Keratinocyte (primary cell): ENCODE data around the gene PDX1.

Experiments used
- EZH2 ChIP-seq: IDR thresholded peaks from one replicate; pipeline ENCODE4 v1.6.1; 2012; ENCODE audit warnings: inconsistent platforms, mild to moderate bottlenecking, low read length, moderate library complexity
- TF ChIP-seq, protein P1 (sequence below), 3 experiments: IDR thresholded peaks in 1 of 3; conservative IDR thresholded peaks in 1 of 3; optimal IDR thresholded peaks in 1 of 3; 2 replicates in 2 of 3; 3 replicates in 1 of 3; pipeline versions ENCODE3 to v1.5.1; 2011; ENCODE audit warnings: low read length in 3 of 3, mild to moderate bottlenecking in 3 of 3, moderate library complexity in 2 of 3, control low read depth in 1 of 3, inconsistent platforms in 1 of 3; ENCODE audit not compliant: insufficient read depth in 2 of 3; ENCODE audit errors: extremely low read depth in 1 of 3

DNA sequence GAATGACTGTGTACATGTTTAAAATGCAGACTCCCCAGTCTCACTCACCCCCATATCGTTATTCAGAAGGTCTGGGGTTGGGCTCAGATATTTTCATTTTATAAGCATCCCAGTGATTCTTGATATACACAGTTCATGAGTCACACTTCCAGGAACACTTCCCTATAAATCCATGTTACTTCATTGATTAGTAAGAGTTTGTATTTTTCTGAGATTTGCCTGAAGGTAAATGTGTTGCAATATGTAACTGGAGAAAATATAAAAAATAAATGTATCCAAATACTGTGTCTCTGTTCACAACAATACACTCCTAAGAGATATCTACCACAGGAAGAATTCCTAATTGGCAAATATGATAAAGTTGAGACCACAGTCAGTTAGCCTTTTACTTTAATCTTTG is 6.6 kb upstream of the PDX1 start:
- TF ChIP-seq, protein P1, sequence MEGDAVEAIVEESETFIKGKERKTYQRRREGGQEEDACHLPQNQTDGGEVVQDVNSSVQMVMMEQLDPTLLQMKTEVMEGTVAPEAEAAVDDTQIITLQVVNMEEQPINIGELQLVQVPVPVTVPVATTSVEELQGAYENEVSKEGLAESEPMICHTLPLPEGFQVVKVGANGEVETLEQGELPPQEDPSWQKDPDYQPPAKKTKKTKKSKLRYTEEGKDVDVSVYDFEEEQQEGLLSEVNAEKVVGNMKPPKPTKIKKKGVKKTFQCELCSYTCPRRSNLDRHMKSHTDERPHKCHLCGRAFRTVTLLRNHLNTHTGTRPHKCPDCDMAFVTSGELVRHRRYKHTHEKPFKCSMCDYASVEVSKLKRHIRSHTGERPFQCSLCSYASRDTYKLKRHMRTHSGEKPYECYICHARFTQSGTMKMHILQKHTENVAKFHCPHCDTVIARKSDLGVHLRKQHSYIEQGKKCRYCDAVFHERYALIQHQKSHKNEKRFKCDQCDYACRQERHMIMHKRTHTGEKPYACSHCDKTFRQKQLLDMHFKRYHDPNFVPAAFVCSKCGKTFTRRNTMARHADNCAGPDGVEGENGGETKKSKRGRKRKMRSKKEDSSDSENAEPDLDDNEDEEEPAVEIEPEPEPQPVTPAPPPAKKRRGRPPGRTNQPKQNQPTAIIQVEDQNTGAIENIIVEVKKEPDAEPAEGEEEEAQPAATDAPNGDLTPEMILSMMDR (optimal IDR thresholded peaks at IDR 0.05 in 1 of 3, IDR thresholded peaks at IDR 0.05 in 1 of 3, conservative IDR thresholded peaks at IDR 0.05 in 1 of 3; ENCODE audit: extremely low read depth in 1 of 3, insufficient read depth in 2 of 3, low read length in 3 of 3): no peak
- TF ChIP-seq EZH2: no peak
